ENCODE results near the gene KAT2A.

Gene KAT2A

GRCh38 chr17:42072323-42073187 lies 48.6 kb downstream of the KAT2A start:
- Histone ChIP-seq H3F3A (ENCODE audit: insufficient read depth) (no peaks in the 10 kb centered on the region), H3K9me2 (replicated peaks; ENCODE audit: insufficient read depth, low read length) (no peaks in the 10 kb centered on the region), H2AFZ (ENCODE audit: low read depth, low read length, severe bottlenecking) (no peak overlapping the region), H3K36me3 (ENCODE audit: low read length) (no peaks in the 10 kb centered on the region), H3K4me2 (ENCODE audit: low read depth, low read length, poor library complexity, severe bottlenecking) (no peak overlapping the region), H3K9ac (ENCODE audit: low read length) (no peak overlapping the region), H3K4me3 (ENCODE audit: insufficient read depth, low read length, poor library complexity, severe bottlenecking) (no peak overlapping the region), H3K27me3 (ENCODE audit: low read length) (no peaks in the 10 kb centered on the region), H3K27ac (ENCODE audit: low read depth, low read length) (no peak overlapping the region), H3K9me3 (ENCODE audit: insufficient read depth, low read length) (no peaks in the 10 kb centered on the region), H3K79me2 (ENCODE audit: insufficient read depth, low read length) (no peaks in the 10 kb centered on the region), H4K20me1 (ENCODE audit: low read depth, low read length) (no peaks in the 10 kb centered on the region)
- TF ChIP-seq CTCF (IDR thresholded peaks at IDR 0.05; ENCODE audit: insufficient read depth, low read length, poor library complexity, severe bottlenecking) = no peak
- no peak for TF ChIP-seq EZH2phosphoT487 (conservative IDR thresholded peaks at IDR 0.05; ENCODE audit: low read length)

GRCh38 chr17:42071810-42072209 lies 49.4 kb downstream of the KAT2A start:
- H3K4me3 ChIP-seq (ENCODE audit: insufficient read depth, low read length, poor library complexity, severe bottlenecking) = no peak overlapping the region
- H3K4me2 ChIP-seq (ENCODE audit: low read depth, low read length, poor library complexity, severe bottlenecking) = no peak overlapping the region
- H3K9me2 ChIP-seq (replicated peaks; ENCODE audit: insufficient read depth, low read length) = no peaks in the 10 kb centered on the region
- H2AFZ ChIP-seq (ENCODE audit: low read depth, low read length, severe bottlenecking) = no peak overlapping the region
- no peaks in the 10 kb centered on the region for H3F3A ChIP-seq (ENCODE audit: insufficient read depth)
- no peaks in the 10 kb centered on the region for H3K9me3 ChIP-seq (ENCODE audit: insufficient read depth, low read length)
- H3K9ac ChIP-seq (ENCODE audit: low read length) = no peak overlapping the region
- no peak overlapping the region for H3K27ac ChIP-seq (ENCODE audit: low read depth, low read length)
- no peaks in the 10 kb centered on the region for H4K20me1 ChIP-seq (ENCODE audit: low read depth, low read length)
- TF ChIP-seq CTCF (IDR thresholded peaks at IDR 0.05; ENCODE audit: insufficient read depth, low read length, poor library complexity, severe bottlenecking) (no peak), EZH2phosphoT487 (conservative IDR thresholded peaks at IDR 0.05; ENCODE audit: low read length) (no peak)
- H3K27me3 ChIP-seq (ENCODE audit: low read length) = no peaks in the 10 kb centered on the region
- no peaks in the 10 kb centered on the region for H3K79me2 ChIP-seq (ENCODE audit: insufficient read depth, low read length)
- no peaks in the 10 kb centered on the region for H3K36me3 ChIP-seq (ENCODE audit: low read length)

- H3K9ac ChIP-seq (ENCODE audit: low read length) = no peak overlapping the region
- no peak overlapping the region for H2AFZ ChIP-seq (ENCODE audit: low read depth, low read length, severe bottlenecking)
- no peak overlapping the region for H3K4me2 ChIP-seq (ENCODE audit: low read depth, low read length, poor library complexity, severe bottlenecking)
- TF ChIP-seq EZH2phosphoT487 (conservative IDR thresholded peaks at IDR 0.05; ENCODE audit: low read length) (no peak), CTCF (IDR thresholded peaks at IDR 0.05; ENCODE audit: insufficient read depth, low read length, poor library complexity, severe bottlenecking) (no peak)
- H4K20me1 ChIP-seq (ENCODE audit: low read depth, low read length) = no peaks in the 10 kb centered on the region
- H3K36me3 ChIP-seq (ENCODE audit: low read length) = no peaks in the 10 kb centered on the region
- H3K79me2 ChIP-seq (ENCODE audit: insufficient read depth, low read length) = no peaks in the 10 kb centered on the region
- no peaks in the 10 kb centered on the region for H3F3A ChIP-seq (ENCODE audit: insufficient read depth)
- no peak overlapping the region for H3K4me3 ChIP-seq (ENCODE audit: insufficient read depth, low read length, poor library complexity, severe bottlenecking)
- no peaks in the 10 kb centered on the region for H3K27me3 ChIP-seq (ENCODE audit: low read length)
- no peaks in the 10 kb centered on the region for H3K9me3 ChIP-seq (ENCODE audit: insufficient read depth, low read length)
- H3K9me2 ChIP-seq (replicated peaks; ENCODE audit: insufficient read depth, low read length) = no peaks in the 10 kb centered on the region
- H3K27ac ChIP-seq (ENCODE audit: low read depth, low read length) = no peak overlapping the region
Observed at GRCh38 chr17:42068979-42069378, 52.2 kb downstream of the KAT2A start.
